Measurements from ENCODE around the gene IER5L.

DNA sequence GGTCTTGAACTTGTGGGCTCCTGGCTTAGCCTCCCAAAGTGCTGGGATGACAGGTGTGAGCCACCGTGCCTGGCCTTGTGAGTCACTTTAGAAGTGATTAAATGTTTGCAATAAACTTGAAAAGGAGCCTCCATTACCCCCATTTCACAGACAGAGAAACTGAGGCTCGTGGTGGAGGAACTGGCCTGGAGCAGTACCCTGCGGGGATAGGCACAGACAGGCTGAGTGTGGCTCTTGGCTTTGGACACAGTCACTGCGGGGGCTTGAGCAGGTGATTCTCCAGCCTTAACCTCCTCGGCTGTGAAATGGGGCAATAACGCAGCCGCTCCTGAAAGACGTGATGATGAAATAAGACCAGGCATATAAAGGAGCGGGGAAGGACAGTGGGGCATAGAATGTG, 40.9 kb upstream of the IER5L start:
- TF ChIP-seq ZNF121 (CRISPR knock-in tag; IDR thresholded peaks at IDR 0.05) (no peak), ZNF532 (CRISPR knock-in tag; IDR thresholded peaks at IDR 0.05; ENCODE audit: borderline replicate concordance) (no peak), MAX (CRISPR knock-in tag; IDR thresholded peaks at IDR 0.05) (no peak), CTCF (IDR thresholded peaks at IDR 0.05) (no peak), ELF4 (CRISPR knock-in tag; IDR thresholded peaks at IDR 0.05; ENCODE audit: low read depth) (no peak), TCF7 (CRISPR knock-in tag; IDR thresholded peaks at IDR 0.05; ENCODE audit: low read depth) (no peak)
- TF ChIP-seq, protein P1, sequence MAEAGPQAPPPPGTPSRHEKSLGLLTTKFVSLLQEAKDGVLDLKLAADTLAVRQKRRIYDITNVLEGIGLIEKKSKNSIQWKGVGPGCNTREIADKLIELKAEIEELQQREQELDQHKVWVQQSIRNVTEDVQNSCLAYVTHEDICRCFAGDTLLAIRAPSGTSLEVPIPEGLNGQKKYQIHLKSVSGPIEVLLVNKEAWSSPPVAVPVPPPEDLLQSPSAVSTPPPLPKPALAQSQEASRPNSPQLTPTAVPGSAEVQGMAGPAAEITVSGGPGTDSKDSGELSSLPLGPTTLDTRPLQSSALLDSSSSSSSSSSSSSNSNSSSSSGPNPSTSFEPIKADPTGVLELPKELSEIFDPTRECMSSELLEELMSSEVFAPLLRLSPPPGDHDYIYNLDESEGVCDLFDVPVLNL (CRISPR knock-in tag; IDR thresholded peaks at IDR 0.05; ENCODE audit: borderline replicate concordance, low read depth): no peak
